K562 (cell line): ENCODE measurements around the gene ZDHHC12. TPM values are rescaled to one million over a fixed set of nuclear protein-coding genes. Genes with fewer than 3 reads are reported as not detected.

Source experiments
- ATAC-seq: fragments of 200-7000 bp; cut with Tn5 transposase; 3 replicates; pipeline ENCODE4 v1.9.1; 2020; ENCODE audit warnings: moderate library complexity
- BruUV-seq: library from RNA; stranded (reverse); fragments of 400-500 nt; replicated peaks from 2 replicates; lab custom pipeline; 2021; lab: Mats Ljungman, UMichigan
- CTCF ChIA-PET: fragments of 300-600 bp; formaldehyde crosslinking; extraction: SDS; loops from one replicate; lab custom pipeline; 2021; ENCODE audit warnings: low intra/inter-chr PET ratio; lab: Yijun Ruan, JAX
- POLR2A ChIA-PET: fragments of 300-600, 350-650 bp; sonication (Branson Sonifier 250); formaldehyde crosslinking; extraction: SDS; loops from one replicate; lab custom pipeline; 2021; ENCODE audit warnings: antibody characterized with exemption, inconsistent platforms; lab: Yijun Ruan, JAX
- DNase-seq, 4 experiments: peaks; one replicate each; pipeline versions ENCODE4 v3.0.0 to v3.0.0-alpha.2; 2011 to 2018; ENCODE audit warnings: low spot score in 3 of 4, mixed read lengths in 3 of 4; ENCODE audit errors: extremely low read depth in 1 of 4
- FAIRE-seq: peaks from 2 replicates; lab custom pipeline; 2011; peaks lifted over from hg19 to GRCh38; lab: Jason Lieb, UNC
- H2AFZ ChIP-seq: 2 replicates; pipeline ENCODE4 v1.6.0; 2011; ENCODE audit warnings: low read depth, low read length, control low read depth, inconsistent platforms
- H3K27ac ChIP-seq: fragments of 200-600 bp; 3 replicates; pipeline ENCODE4 v1.8.0; 2011; ENCODE audit warnings: low read depth, mild to moderate bottlenecking, control low read depth, inconsistent platforms, low read length, moderate library complexity, mixed read lengths; ENCODE audit errors: extremely low read depth
- H3K27me3 ChIP-seq, 2 experiments: fragments of 300-600 bp in 1 of 2; 2 replicates in 1 of 2; 3 replicates in 1 of 2; pipeline versions ENCODE4 v1.6.0 to v1.8.0; 2011; ENCODE audit warnings: inconsistent platforms in 2 of 2, low read length in 2 of 2, mild to moderate bottlenecking in 1 of 2, mixed read lengths in 1 of 2, moderate library complexity in 1 of 2; ENCODE audit not compliant: control insufficient read depth in 2 of 2, insufficient read depth in 2 of 2
- H3K36me3 ChIP-seq: fragments of 300-600 bp; 3 replicates; pipeline ENCODE4 v1.8.0; 2011; ENCODE audit warnings: mild to moderate bottlenecking, low read length, inconsistent platforms; ENCODE audit not compliant: control insufficient read depth, insufficient read depth
- H3K4me1 ChIP-seq, 2 experiments: fragments of 200-600 bp in 1 of 2; replicated peaks in 1 of 2; 2 replicates in 1 of 2; 3 replicates in 1 of 2; pipeline versions ENCODE4 v1.5.1 to v1.8.0; 2011; ENCODE audit warnings: inconsistent platforms in 2 of 2, low read length in 2 of 2, mild to moderate bottlenecking in 1 of 2, mixed read lengths in 1 of 2, moderate library complexity in 1 of 2; ENCODE audit not compliant: control insufficient read depth in 2 of 2, insufficient read depth in 2 of 2
- H3K4me2 ChIP-seq: 2 replicates; pipeline ENCODE4 v1.6.1; 2011; ENCODE audit warnings: low read length, control low read depth, inconsistent platforms, mixed read lengths; ENCODE audit not compliant: insufficient read depth
- H3K4me3 ChIP-seq: fragments of 200-600 bp; sonication (generic), shearing (Covaris generic); 2 replicates; pipeline ENCODE4 v1.5.1; 2016; ENCODE audit warnings: control low read depth, inconsistent platforms
- H3K79me2 ChIP-seq: fragments of 200-600 bp; 3 replicates; pipeline ENCODE4 v1.8.0; 2011; ENCODE audit warnings: low read length, inconsistent platforms; ENCODE audit not compliant: control insufficient read depth, insufficient read depth
- H3K9ac ChIP-seq, 2 experiments: 2 replicates each; pipeline versions ENCODE4 v1.6.0 to v1.6.1; 2011; ENCODE audit warnings: low read depth in 2 of 2, low read length in 2 of 2, control low read depth in 1 of 2, inconsistent platforms in 1 of 2, mild to moderate bottlenecking in 1 of 2, mixed read lengths in 1 of 2; ENCODE audit not compliant: insufficient read depth in 1 of 2
- H3K9me1 ChIP-seq: one replicate; pipeline ENCODE4 v1.6.0; 2011; ENCODE audit warnings: inconsistent platforms, mild to moderate bottlenecking, low read length, moderate library complexity; ENCODE audit not compliant: control insufficient read depth, insufficient read depth
- H3K9me3 ChIP-seq: replicated peaks from 2 replicates; pipeline ENCODE4 v1.5.1; 2011; ENCODE audit warnings: low read depth, low read length, inconsistent platforms; ENCODE audit not compliant: control insufficient read depth, insufficient read depth
- H4K20me1 ChIP-seq: replicated peaks from 2 replicates; pipeline ENCODE4 v1.6.1; 2011; ENCODE audit warnings: low read length, inconsistent platforms, mixed read lengths; ENCODE audit not compliant: control insufficient read depth, insufficient read depth
- CEBPB ChIP-seq: fragments of 450-650 bp; IDR thresholded peaks from 2 replicates; pipeline ENCODE4 v1.6.1; 2016; ENCODE audit warnings: missing genetic modification characterization, missing compliant biosample characterization
- ZKSCAN1 ChIP-seq: fragments of 150-350 bp; IDR thresholded peaks from 2 replicates; pipeline ENCODE4 v1.6.1; 2016; ENCODE audit warnings: low read depth, low read length
- WGBS: fragments of 100-300 bp; shearing (Covaris generic); methylation state at CpG from one replicate; pipeline ENCODE4 v1.1.6; 2016; ENCODE audit warnings: low coverage, mixed read lengths; ENCODE audit not compliant: insufficient coverage; ENCODE audit errors: missing lambda C conversion rate; 5-methylcytosine and 5-hydroxymethylcytosine counted together
- in situ Hi-C: fragments of 300-500 bp; cut with MboI; formaldehyde crosslinking; loops from 4 replicates; pipeline ENCODE4 v1.15.0; 2018; ENCODE audit warnings: inconsistent platforms, mixed read lengths
- intact Hi-C: fragments of 100-400 bp; cut with micrococcal nuclease; formaldehyde crosslinking; loops from 2 replicates; pipeline ENCODE4 v1.14.2; 2022
- polyA plus RNA-seq, 8 experiments: library from polyadenylated mRNA; depleted of rRNA in 4 of 8; stranded (reverse) in 5 of 8; unstranded in 3 of 8; fragments of >200 nt; fragmentation: Nextera tagmentation in 2 of 8; fragmentation: Illumina TruSeq in 1 of 8; extraction: Ambion mirVana in 2 of 8; extraction: Trizol in 1 of 8; gene quantifications; 2 replicates each; pipeline versions ENCODE4 v1.2.1 to v1.2.3, GENCODE V29; 2011 to 2014; ENCODE audit warnings: inconsistent platforms in 1 of 8, missing spikeins in 1 of 8
- total RNA-seq, 7 experiments: library from RNA; depleted of rRNA in 6 of 7; stranded (reverse); fragments of >200 nt in 6 of 7; fragmentation: Illumina TruSeq in 2 of 7; extraction: Trizol in 2 of 7; gene quantifications; 2 replicates each; pipeline versions ENCODE4 v1.2.1 to v1.2.3, GENCODE V29; 2011 to 2021; ENCODE audit warnings: low replicate concordance in 1 of 7
- TF ChIP-seq, protein P1 (sequence below): fragments of 450-650 bp; formaldehyde crosslinking; conservative IDR thresholded peaks from 2 replicates; pipeline ENCODE4 v1.4.0; 2022; ENCODE audit warnings: mild to moderate bottlenecking, missing genetic modification characterization
- TF ChIP-seq, protein P2 (sequence below): sonication (generic); formaldehyde crosslinking; IDR thresholded peaks from 2 replicates; pipeline ENCODE4 v1.8.1; 2023; ENCODE audit warnings: mild to moderate bottlenecking, missing genetic modification reagents

ZDHHC12 gene
- total and polyA plus RNA-seq, 9 of the 15 experiments (the other 6 are each of a cell fraction or from before 2014, with no cell fraction given): 0.21 to 38.0 (median 13.8) TPM

DNA sequence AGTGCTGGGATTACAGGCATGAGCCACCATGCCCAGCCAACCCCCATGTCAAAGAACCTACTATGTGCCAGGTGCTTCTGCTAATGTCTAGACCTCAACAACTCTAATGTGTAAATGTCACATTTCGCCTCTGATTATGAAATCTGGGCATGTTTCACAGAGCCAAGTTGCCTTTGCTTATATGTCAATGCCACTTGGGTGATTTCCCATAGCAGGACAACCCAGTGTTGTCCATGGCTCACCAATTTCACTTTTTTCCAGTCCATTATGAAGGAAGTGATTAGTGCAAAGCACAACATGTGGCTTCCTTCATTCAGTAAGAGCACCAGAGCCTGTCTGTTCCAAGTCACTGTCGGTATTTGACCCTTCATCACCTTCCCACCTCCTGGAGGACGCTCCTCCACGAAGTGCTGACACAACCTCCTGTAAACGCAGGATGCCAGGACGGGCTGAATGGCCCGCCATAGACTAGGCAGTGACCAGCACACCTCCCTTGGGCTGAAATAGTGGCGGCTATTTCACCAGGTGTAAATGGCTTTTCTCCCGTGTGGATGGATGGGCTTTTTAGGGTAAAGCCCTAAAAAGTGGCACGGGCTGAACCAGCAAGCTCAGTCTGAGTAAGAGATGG is 22.6 kb downstream of the ZDHHC12 start:
- no peak overlapping the region for H3K4me3 ChIP-seq

More for the DNA sequence above, 22.6 kb downstream of the ZDHHC12 start:
- TF ChIP-seq ZKSCAN1: peak; percentile 86
- TF ChIP-seq, protein P1, sequence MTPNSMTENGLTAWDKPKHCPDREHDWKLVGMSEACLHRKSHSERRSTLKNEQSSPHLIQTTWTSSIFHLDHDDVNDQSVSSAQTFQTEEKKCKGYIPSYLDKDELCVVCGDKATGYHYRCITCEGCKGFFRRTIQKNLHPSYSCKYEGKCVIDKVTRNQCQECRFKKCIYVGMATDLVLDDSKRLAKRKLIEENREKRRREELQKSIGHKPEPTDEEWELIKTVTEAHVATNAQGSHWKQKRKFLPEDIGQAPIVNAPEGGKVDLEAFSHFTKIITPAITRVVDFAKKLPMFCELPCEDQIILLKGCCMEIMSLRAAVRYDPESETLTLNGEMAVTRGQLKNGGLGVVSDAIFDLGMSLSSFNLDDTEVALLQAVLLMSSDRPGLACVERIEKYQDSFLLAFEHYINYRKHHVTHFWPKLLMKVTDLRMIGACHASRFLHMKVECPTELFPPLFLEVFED (CRISPR knock-in tag): no peak
- TF ChIP-seq, protein P2, sequence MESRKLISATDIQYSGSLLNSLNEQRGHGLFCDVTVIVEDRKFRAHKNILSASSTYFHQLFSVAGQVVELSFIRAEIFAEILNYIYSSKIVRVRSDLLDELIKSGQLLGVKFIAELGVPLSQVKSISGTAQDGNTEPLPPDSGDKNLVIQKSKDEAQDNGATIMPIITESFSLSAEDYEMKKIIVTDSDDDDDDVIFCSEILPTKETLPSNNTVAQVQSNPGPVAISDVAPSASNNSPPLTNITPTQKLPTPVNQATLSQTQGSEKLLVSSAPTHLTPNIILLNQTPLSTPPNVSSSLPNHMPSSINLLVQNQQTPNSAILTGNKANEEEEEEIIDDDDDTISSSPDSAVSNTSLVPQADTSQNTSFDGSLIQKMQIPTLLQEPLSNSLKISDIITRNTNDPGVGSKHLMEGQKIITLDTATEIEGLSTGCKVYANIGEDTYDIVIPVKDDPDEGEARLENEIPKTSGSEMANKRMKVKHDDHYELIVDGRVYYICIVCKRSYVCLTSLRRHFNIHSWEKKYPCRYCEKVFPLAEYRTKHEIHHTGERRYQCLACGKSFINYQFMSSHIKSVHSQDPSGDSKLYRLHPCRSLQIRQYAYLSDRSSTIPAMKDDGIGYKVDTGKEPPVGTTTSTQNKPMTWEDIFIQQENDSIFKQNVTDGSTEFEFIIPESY (CRISPR knock-in tag): peak; percentile 55; the same call in 1 of the 2 replicates
- 0 out of 2 replicates have a peak, but pooled peaks have one; percentile 11 for TF ChIP-seq CEBPB (tag)
- FAIRE-seq (no peak), ATAC-seq (no peak), DNase-seq (no peak)
- in situ Hi-C loops (no loop called here), intact Hi-C loops (loop anchor here (5.0 kb wide), 1 partner anchor 54 kb away; no protein-coding TSS in a partner anchor)
- Histone ChIP-seq H3K79me2 (peaks cover 24% of the 10 kb centered on the region), H3K4me2 (no peak overlapping the region), H3K9me3 (no peaks in the 10 kb centered on the region), H4K20me1 (no peaks in the 10 kb centered on the region), H3K9me1 (no peaks in the 10 kb centered on the region), H3K27me3 (no peaks in the 10 kb centered on the region), H2AFZ (no peak overlapping the region), H3K27ac (no peak overlapping the region), H3K9ac (peak overlapping the region in 1 of 2 experiments; percentile 56; a peak in 1 of 4 replicates), H3K4me1 (peaks cover 9 to 34% of the 10 kb centered on the region in 2 experiments), H3K36me3 (peaks cover 41% of the 10 kb centered on the region)
- ChIA-PET POLR2A (interaction anchor here (0.8 to 3.1 kb wide), 9 partner anchors 8 to 360 kb away, joined by 3 to 65 read pairs (median 4); partner anchors contain the start of gene SET), CTCF (no interaction called here)
- 87% methylated on average over 10 of the region's 10 CpGs for WGBS
- BruUV-seq: TSS peak; percentile 63
